HepG2 (cell line): ENCODE results near the gene NCOR2. TPM values are rescaled to one million over a fixed set of nuclear protein-coding genes. Genes with fewer than 3 reads are reported as not detected.

Experiments used
- ARID2 ChIP-seq: sonication (generic); formaldehyde crosslinking; IDR thresholded peaks from 2 replicates; pipeline ENCODE4 v1.8.1; 2022; ENCODE audit warnings: mild to moderate bottlenecking, missing genetic modification reagents, borderline replicate concordance
- HBP1 ChIP-seq: IDR thresholded peaks from 2 replicates; pipeline ENCODE4 v1.6.1; 2016; ENCODE audit warnings: low read depth, control low read depth
- HNRNPK ChIP-seq: fragments of 200-400 bp; formaldehyde crosslinking; IDR thresholded peaks from 2 replicates; pipeline ENCODE4 v1.6.1; 2018; ENCODE audit warnings: low read length, low read depth, moderate library complexity, mild to moderate bottlenecking; ENCODE audit not compliant: poor library complexity, severe bottlenecking
- LRRFIP1 ChIP-seq: sonication (generic); formaldehyde crosslinking; conservative IDR thresholded peaks from 2 replicates; pipeline ENCODE4 v1.4.0; 2020; ENCODE audit warnings: missing genetic modification reagents
- NFKB2 ChIP-seq: sonication (generic); formaldehyde crosslinking; IDR thresholded peaks from 2 replicates; pipeline ENCODE4 v1.4.0; 2020; ENCODE audit warnings: missing genetic modification reagents, borderline replicate concordance
- RBFOX2 ChIP-seq: fragments of 200-400 bp; formaldehyde crosslinking; IDR thresholded peaks from 2 replicates; pipeline ENCODE4 v1.6.1; 2017; ENCODE audit warnings: low read depth, mild to moderate bottlenecking, low read length
- RXRA ChIP-seq: sonication (generic); formaldehyde crosslinking; IDR thresholded peaks from 2 replicates; pipeline ENCODE4 v1.5.1; 2020; ENCODE audit warnings: missing genetic modification reagents
- SAP130 ChIP-seq: IDR thresholded peaks from 2 replicates; pipeline ENCODE4 v1.6.1; 2016; ENCODE audit warnings: low read depth
- SMYD3 ChIP-seq: sonication (generic); formaldehyde crosslinking; IDR thresholded peaks from 2 replicates; pipeline ENCODE4 v1.8.1; 2023; ENCODE audit warnings: mild to moderate bottlenecking, missing genetic modification reagents
- SNAPC2 ChIP-seq: sonication (generic); formaldehyde crosslinking; IDR thresholded peaks from 2 replicates; pipeline ENCODE4 v1.8.1; 2022; ENCODE audit warnings: mild to moderate bottlenecking, missing genetic modification reagents
- SP5 ChIP-seq: IDR thresholded peaks from 2 replicates; pipeline ENCODE4 v1.6.1; 2016; ENCODE audit warnings: low read depth, borderline replicate concordance
- STAG1 ChIP-seq: sonication (generic); formaldehyde crosslinking; IDR thresholded peaks from 2 replicates; pipeline ENCODE4 v1.4.0; 2020; ENCODE audit warnings: missing genetic modification reagents
- TFE3 ChIP-seq: IDR thresholded peaks from 2 replicates; pipeline ENCODE4 v1.6.1; 2016
- TIGD3 ChIP-seq: sonication (generic); formaldehyde crosslinking; IDR thresholded peaks from 2 replicates; pipeline ENCODE4 v1.5.1; 2020; ENCODE audit warnings: mild to moderate bottlenecking, missing genetic modification reagents, borderline replicate concordance
- ZNF350 ChIP-seq: sonication (generic); formaldehyde crosslinking; IDR thresholded peaks from 2 replicates; pipeline ENCODE4 v1.4.0; 2020; ENCODE audit warnings: mild to moderate bottlenecking, low read depth, missing genetic modification reagents, borderline replicate concordance
- ZNF615 ChIP-seq: sonication (generic); formaldehyde crosslinking; IDR thresholded peaks from 2 replicates; pipeline ENCODE4 v1.5.0; 2020; ENCODE audit warnings: mild to moderate bottlenecking, missing genetic modification reagents, borderline replicate concordance
- ZNF687 ChIP-seq: sonication (generic); formaldehyde crosslinking; IDR thresholded peaks from 2 replicates; pipeline ENCODE4 v1.5.1; 2020; ENCODE audit warnings: mild to moderate bottlenecking, missing genetic modification reagents, moderate library complexity
- polyA plus RNA-seq, 8 experiments: library from polyadenylated mRNA; depleted of rRNA in 3 of 8; stranded (reverse) in 7 of 8; unstranded in 1 of 8; fragments of >200 nt; fragmentation: Illumina TruSeq in 4 of 8; extraction: Trizol in 4 of 8; gene quantifications; 2 replicates each; pipeline versions ENCODE4 v1.2.1 to v1.2.3, GENCODE V29; 2011 to 2016; ENCODE audit warnings: low read depth in 4 of 8, missing spikeins in 1 of 8, mixed read lengths in 1 of 8; ENCODE audit not compliant: insufficient read depth in 1 of 8
- total RNA-seq, 5 experiments: library from RNA; depleted of rRNA; stranded (reverse); fragments of >200 nt; fragmentation: Illumina TruSeq; extraction: Trizol; gene quantifications; 2 replicates each; pipeline ENCODE4 v1.2.3, GENCODE V29; 2016; ENCODE audit warnings: low read depth in 1 of 5

The NCOR2 gene
- total and polyA plus RNA-seq, 2 of the 13 experiments (the other 11 are each of a cell fraction or from before 2014, with no cell fraction given), result 4.5 to 5.7 TPM

- TF ChIP-seq LRRFIP1 (CRISPR knock-in tag) (no peak), HNRNPK (peak; percentile 33), ZNF687 (CRISPR knock-in tag) (peak; percentile 38), TIGD3 (no peak), ARID2 (CRISPR knock-in tag) (no peak), SMYD3 (CRISPR knock-in tag) (no peak), RBFOX2 (no peak), SP5 (peak; percentile 45; the same call in 1 of the 2 replicates), TFE3 (CRISPR knock-in tag) (no peak), STAG1 (CRISPR knock-in tag) (0 out of 2 replicates have a peak, but pooled peaks have one; percentile 28), SNAPC2 (CRISPR knock-in tag) (no peak), ZNF615 (CRISPR knock-in tag) (no peak), HBP1 (CRISPR knock-in tag) (no peak), SAP130 (peak; percentile 42), ZNF350 (CRISPR knock-in tag) (peak; percentile 23; the same call in 1 of the 2 replicates), NFKB2 (CRISPR knock-in tag) (no peak), RXRA (CRISPR knock-in tag) (0 out of 2 replicates have a peak, but pooled peaks have one; percentile 12)
Measured at GRCh38 chr12:124567673-124568373, 411 bp upstream of the NCOR2 start (continued).
